Loucy (cell line): Measurements from ENCODE around the gene FDXACB1.
A peak's percentile ranks its signal among the peaks of the same experiment; 100 is the strongest.

Source experiments
- H2AFZ ChIP-seq: fragments of 200-600 bp; sonication (generic); 2 replicates; pipeline ENCODE4 v1.6.0; 2016; ENCODE audit warnings: antibody characterized with exemption, mild to moderate bottlenecking, low read length, moderate library complexity
- H3F3A ChIP-seq: fragments of 200-600 bp; 2 replicates; pipeline ENCODE4 v1.6.0; 2016; ENCODE audit warnings: antibody characterized with exemption, low read depth, mild to moderate bottlenecking
- H3K27me3 ChIP-seq: fragments of 200-600 bp; sonication (generic); 2 replicates; pipeline ENCODE4 v1.6.1; 2014; ENCODE audit warnings: low read length, mild to moderate bottlenecking; ENCODE audit not compliant: insufficient read depth, poor library complexity, severe bottlenecking
- H3K36me3 ChIP-seq: fragments of 200-600 bp; sonication (generic); 2 replicates; pipeline ENCODE4 v1.6.1; 2016; ENCODE audit warnings: low read length; ENCODE audit not compliant: insufficient read depth
- H3K4me1 ChIP-seq: fragments of 200-600 bp; sonication (generic); 2 replicates; pipeline ENCODE4 v1.5.1; 2014; ENCODE audit warnings: low read length, mild to moderate bottlenecking; ENCODE audit not compliant: insufficient read depth, poor library complexity, severe bottlenecking
- H3K4me2 ChIP-seq: fragments of 200-600 bp; sonication (generic); 2 replicates; pipeline ENCODE4 v1.6.0; 2014; ENCODE audit warnings: antibody characterized with exemption, low read length, low read depth, mild to moderate bottlenecking; ENCODE audit not compliant: poor library complexity, severe bottlenecking
- H3K4me3 ChIP-seq: fragments of 200-600 bp; sonication (generic); 2 replicates; pipeline ENCODE4 v1.5.1; 2014; ENCODE audit warnings: low read length, mild to moderate bottlenecking, mixed read lengths; ENCODE audit not compliant: poor library complexity, severe bottlenecking
- H3K79me2 ChIP-seq: fragments of 200-600 bp; sonication (generic); 2 replicates; pipeline ENCODE4 v1.6.1; 2014; ENCODE audit warnings: low read length; ENCODE audit not compliant: insufficient read depth
- H3K9ac ChIP-seq: fragments of 200-600 bp; sonication (generic); 2 replicates; pipeline ENCODE4 v1.6.0; 2014; ENCODE audit warnings: mild to moderate bottlenecking, low read depth, low read length, moderate library complexity; ENCODE audit not compliant: poor library complexity, severe bottlenecking
- H3K9me2 ChIP-seq: fragments of 200-600 bp; sonication (generic); replicated peaks from 2 replicates; pipeline ENCODE4 v1.6.1; 2016; ENCODE audit warnings: low read depth, low read length, mixed read lengths
- H3K9me3 ChIP-seq: fragments of 200-600 bp; sonication (generic); 2 replicates; pipeline ENCODE4 v1.6.1; 2014; ENCODE audit warnings: mild to moderate bottlenecking, antibody characterized with exemption, low read length, low read depth; ENCODE audit not compliant: insufficient read depth
- H4K20me1 ChIP-seq: fragments of 200-600 bp; sonication (generic); 2 replicates; pipeline ENCODE4 v1.6.0; 2014; ENCODE audit warnings: antibody characterized with exemption, low read length, mild to moderate bottlenecking; ENCODE audit not compliant: insufficient read depth, poor library complexity, severe bottlenecking
- EZH2phosphoT487 ChIP-seq: fragments of 200-600 bp; IDR thresholded peaks from 2 replicates; pipeline ENCODE4 v1.6.1; 2018; ENCODE audit warnings: antibody characterized with exemption, mild to moderate bottlenecking, moderate library complexity, borderline replicate concordance
- TF ChIP-seq, protein P1 (sequence below): fragments of 200-600 bp; sonication (generic); conservative IDR thresholded peaks from 2 replicates; pipeline ENCODE4 v1.5.1; 2014; ENCODE audit warnings: mild to moderate bottlenecking, antibody characterized with exemption, low read length

FDXACB1 gene

DNA sequence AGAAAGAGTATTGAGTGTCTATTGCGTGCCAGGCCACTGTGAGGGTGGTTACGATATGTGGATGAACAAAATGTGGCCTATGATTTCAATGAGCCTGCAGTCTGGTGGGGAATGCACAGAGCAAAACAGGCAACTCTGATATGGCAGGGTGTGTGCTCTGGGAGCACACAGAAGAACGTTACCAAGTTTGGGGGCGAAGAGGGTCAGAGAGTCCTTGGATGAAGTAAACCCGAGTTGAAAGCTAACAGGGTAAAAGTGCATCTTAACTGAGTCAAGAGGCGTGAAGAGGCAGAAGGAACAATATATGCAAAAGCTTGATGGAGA is 634 bp upstream of the FDXACB1 start:
- Histone ChIP-seq H2AFZ (peak overlapping the region; percentile 84), H3F3A (no peaks in the 10 kb centered on the region), H4K20me1 (no peaks in the 10 kb centered on the region), H3K27me3 (no peaks in the 10 kb centered on the region), H3K79me2 (no peaks in the 10 kb centered on the region), H3K4me3 (peak overlapping the region; percentile 76), H3K4me2 (peak overlapping the region; percentile 77), H3K9ac (peak overlapping the region; percentile 69), H3K4me1 (no peaks in the 10 kb centered on the region), H3K36me3 (no peaks in the 10 kb centered on the region), H3K9me3 (no peaks in the 10 kb centered on the region), H3K9me2 (no peaks in the 10 kb centered on the region)
- TF ChIP-seq EZH2phosphoT487 = no peak
- TF ChIP-seq, protein P1, sequence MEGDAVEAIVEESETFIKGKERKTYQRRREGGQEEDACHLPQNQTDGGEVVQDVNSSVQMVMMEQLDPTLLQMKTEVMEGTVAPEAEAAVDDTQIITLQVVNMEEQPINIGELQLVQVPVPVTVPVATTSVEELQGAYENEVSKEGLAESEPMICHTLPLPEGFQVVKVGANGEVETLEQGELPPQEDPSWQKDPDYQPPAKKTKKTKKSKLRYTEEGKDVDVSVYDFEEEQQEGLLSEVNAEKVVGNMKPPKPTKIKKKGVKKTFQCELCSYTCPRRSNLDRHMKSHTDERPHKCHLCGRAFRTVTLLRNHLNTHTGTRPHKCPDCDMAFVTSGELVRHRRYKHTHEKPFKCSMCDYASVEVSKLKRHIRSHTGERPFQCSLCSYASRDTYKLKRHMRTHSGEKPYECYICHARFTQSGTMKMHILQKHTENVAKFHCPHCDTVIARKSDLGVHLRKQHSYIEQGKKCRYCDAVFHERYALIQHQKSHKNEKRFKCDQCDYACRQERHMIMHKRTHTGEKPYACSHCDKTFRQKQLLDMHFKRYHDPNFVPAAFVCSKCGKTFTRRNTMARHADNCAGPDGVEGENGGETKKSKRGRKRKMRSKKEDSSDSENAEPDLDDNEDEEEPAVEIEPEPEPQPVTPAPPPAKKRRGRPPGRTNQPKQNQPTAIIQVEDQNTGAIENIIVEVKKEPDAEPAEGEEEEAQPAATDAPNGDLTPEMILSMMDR = no peak

DNA sequence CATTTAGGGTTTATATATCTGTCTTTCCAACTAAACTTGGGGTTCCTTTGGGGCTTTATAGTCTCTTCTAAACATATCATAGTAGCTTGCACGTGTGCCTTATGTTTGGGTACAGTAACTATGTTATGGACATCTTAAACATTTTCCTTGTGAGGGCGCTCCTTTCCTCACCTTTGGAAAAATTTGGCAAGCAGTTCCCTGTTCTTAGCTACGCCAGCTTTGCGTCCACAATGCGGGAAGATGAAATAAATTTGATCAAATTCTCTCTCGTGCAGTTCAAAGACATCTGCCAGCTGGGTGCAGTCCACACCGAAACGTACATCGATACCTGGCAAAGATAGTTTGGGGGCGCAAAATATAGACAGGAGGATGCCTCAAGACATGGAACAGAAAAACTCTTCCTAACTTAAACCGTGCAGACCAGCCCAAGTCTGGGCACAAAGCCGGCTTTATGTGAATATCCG is 548 bp downstream of the FDXACB1 start:
- Histone ChIP-seq H3K4me1 (no peaks in the 10 kb centered on the region), H3F3A (no peaks in the 10 kb centered on the region), H3K4me2 (peak overlapping the region; percentile 77), H3K27me3 (no peaks in the 10 kb centered on the region), H3K9me3 (no peaks in the 10 kb centered on the region), H4K20me1 (no peaks in the 10 kb centered on the region), H3K9ac (peak overlapping the region; percentile 69), H3K36me3 (no peaks in the 10 kb centered on the region), H3K4me3 (peak overlapping the region; percentile 76), H3K9me2 (no peaks in the 10 kb centered on the region), H2AFZ (peak overlapping the region; percentile 88), H3K79me2 (no peaks in the 10 kb centered on the region)
- no peak for TF ChIP-seq EZH2phosphoT487
- TF ChIP-seq, protein P1 = no peak

- H3K27me3 ChIP-seq = no peaks in the 10 kb centered on the region
- H3F3A ChIP-seq = peaks cover 3% of the 10 kb centered on the region; the same call in 1 of the 2 replicates
- H3K79me2 ChIP-seq = peaks cover 24% of the 10 kb centered on the region; the same call in 1 of the 2 replicates
- no peaks in the 10 kb centered on the region for H3K36me3 ChIP-seq
- peaks cover 5% of the 10 kb centered on the region for H4K20me1 ChIP-seq
- H2AFZ ChIP-seq = peak overlapping the region; percentile 99
- no peaks in the 10 kb centered on the region for H3K9me3 ChIP-seq
- peak overlapping the region; percentile 94 for H3K4me2 ChIP-seq
- peaks cover 25% of the 10 kb centered on the region for H3K4me1 ChIP-seq
- no peaks in the 10 kb centered on the region for H3K9me2 ChIP-seq
- TF ChIP-seq EZH2phosphoT487 = no peak
- TF ChIP-seq, protein P1 = no peak
- peak overlapping the region; percentile 93 for H3K4me3 ChIP-seq
- H3K9ac ChIP-seq = peak overlapping the region; percentile 80
These were observed 7.2 kb downstream of the FDXACB1 start for GRCh38 chr11:111871693-111872161.
